GM18508 (cell line): ENCODE measurements around the gene MSH3.
"Not testable (repeated sequence)": the region's sequence is repeated elsewhere in the genome, so short reads cannot be mapped to it uniquely, and the experiment has no call there.

Experiments
- ATAC-seq: cut with Tn5 transposase; IDR thresholded peaks from one replicate; pipeline ENCODE4 v1.9.1; 2021; ENCODE audit warnings: moderate number of reproducible peaks; ENCODE audit not compliant: insufficient read depth, unreplicated experiment

The MSH3 gene

DNA sequence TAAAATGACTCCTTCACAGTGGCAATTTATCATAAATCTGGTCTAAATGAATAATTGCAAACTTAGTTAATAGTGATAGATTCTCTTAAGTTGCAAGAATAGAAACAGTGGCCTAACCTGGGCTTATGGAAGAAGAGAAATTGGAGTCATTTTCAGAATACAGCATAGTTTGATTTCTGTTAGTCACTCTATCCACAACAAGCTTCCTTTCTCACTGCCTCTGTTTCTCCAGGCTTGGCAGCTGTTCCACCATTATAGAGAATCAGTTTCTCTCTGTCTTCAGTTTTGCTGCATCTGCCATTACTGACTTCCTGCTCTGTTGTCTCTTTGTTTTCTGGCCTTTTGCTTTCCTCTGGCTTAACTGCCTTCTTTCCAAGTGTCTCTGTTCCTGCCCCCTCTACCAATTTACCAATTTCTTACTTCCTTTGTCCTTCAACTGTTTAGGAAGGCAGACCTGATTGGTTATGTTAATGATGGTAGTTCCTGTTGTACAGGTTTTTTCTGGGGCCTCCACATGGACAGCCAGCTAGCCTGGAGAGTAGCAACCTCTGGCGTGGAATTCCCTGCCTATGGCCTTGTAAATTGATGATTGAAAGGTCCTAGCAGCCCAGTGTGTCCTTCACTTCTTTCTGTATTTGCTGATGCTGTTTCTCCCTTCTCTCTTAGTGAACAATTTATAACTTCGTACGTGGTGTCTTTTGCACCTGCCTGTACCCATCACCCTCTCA, 229.8 kb downstream of the MSH3 start:
- no peak for ATAC-seq

DNA sequence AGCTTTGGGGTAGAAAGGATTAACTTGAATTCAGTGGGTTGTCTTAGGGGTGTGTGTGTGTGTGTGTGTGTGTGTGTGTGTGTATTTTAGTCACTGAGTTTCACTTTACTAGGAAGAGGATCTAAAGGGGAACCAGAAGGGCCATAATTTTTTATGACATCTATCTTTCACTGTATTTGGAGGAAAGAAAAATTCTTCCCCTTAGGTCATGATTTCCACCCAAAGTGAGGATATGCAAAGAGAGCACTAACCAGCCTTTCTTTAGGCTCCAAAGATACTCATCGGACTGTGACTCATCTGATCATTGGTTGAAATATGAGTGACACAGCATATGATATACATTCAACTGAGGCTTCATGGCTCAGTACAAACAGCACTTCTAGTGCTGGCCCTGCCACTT, 230.5 kb downstream of the MSH3 start:
- no peak for ATAC-seq

DNA sequence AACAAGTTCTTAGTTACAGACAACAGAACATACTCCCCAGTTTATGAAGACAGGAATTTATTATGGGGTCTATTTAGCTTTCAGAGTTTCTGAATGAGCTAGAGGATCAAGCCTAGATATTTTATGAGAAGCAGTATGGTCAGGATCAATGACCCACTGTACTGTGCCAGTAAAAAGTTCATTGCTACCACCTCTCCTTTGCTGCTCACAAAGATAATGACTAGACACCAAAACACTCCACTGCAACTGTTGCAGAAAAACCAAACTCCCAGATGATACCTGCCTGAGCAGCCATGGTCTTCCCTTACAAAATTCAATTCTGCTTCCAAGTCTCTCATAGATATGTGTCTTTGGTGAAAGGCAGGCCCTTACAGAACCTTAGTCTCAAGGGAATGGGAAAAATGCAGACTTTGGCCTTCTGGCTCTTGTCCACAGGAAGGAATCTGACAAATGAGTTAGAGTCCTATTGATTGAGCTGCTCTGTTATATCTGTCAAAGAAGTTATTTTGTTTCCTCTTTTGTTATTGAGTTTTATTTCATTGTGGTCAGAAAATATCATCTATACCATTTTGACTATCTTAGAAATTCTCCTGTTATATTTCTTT, 231.0 kb downstream of the MSH3 start:
- ATAC-seq: no peak

DNA sequence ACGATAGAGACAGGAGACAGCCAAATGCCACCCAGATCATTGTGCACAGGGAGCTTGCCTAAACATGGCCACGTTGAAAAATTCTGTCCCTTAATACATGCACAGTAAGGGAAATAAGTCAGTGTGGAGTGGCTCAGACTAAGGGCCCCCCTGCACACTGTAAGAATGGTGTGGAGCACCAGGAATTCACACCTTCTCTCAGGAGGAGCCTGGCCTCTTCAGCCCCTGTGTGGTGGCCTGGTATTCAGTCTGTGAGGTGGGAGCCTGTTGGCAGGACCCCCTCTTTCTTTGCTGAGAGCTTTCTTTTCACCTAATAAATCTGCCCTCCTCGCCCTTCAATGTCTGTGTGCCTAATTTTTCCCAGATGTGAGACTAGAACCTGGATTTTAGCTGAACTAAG, 239.6 kb downstream of the MSH3 start:
- no peak for ATAC-seq

DNA sequence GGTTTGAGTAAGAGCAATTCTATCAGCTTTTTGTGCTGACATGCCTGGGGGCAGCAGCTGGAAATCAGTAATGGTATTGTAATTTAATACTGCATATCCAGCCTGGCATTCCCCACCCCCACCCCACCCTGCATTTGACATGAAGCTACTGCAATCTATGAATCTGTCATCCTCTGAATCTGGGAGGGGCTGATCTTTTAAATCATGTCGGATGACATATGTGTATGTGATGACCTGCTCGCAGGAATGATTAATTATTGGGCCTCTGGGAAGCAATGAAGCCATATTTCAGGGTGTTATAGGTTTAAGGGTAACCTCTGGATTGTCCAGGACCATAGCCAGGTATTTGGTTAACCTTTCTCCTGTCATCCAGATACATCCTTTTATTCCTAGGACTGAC, 241.1 kb downstream of the MSH3 start:
- no peak for ATAC-seq

DNA sequence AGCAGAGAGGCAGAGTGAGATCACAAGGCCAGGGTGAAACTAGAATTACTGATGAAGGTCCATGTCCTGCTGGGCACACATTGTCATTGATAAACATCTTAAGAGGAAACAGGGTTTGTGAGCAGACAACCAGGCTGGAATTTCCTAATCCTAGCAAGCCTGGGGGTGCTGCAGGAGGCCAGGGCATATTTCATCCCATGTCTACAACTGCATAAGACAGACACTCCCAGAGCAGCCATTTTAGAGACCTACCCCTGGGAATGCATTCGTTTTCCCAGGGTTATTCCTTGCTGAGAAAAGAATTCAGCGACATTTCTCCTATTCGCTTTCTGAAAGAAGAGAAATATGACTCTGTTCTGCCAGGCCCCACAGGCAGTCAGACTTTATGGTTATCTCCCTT, 248.2 kb downstream of the MSH3 start:
- not testable (repeated sequence) for ATAC-seq

DNA sequence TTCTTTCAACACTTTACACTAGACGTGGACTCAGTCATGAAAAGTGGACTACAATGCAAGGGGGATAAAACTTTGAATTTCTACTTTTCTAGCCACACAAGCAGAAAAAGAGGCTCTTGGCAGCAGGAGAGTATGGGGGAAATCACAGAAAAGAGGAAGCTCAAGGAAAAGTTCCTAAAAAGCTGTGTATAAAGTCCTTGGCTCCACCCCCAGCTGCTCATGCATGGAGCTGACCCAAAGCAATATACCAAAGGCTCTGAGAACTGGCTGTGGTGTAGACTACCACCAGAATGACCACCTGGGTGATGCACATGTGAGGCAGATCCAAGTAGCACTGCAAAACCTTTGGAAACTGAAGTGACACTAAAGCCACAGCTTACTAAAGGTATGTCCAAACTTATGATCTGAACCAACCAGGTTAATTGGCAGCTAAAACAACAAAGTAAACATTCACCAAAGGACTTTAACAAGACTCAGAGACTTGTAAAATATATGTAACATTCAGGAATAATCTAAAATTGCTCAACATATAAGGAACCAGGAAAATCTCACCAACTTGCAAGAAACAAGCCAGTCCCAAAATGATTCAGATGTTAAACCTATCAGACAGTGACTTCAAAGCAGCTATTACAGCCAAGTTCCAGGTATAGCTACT, 250.2 kb downstream of the MSH3 start:
- no peak for ATAC-seq

DNA sequence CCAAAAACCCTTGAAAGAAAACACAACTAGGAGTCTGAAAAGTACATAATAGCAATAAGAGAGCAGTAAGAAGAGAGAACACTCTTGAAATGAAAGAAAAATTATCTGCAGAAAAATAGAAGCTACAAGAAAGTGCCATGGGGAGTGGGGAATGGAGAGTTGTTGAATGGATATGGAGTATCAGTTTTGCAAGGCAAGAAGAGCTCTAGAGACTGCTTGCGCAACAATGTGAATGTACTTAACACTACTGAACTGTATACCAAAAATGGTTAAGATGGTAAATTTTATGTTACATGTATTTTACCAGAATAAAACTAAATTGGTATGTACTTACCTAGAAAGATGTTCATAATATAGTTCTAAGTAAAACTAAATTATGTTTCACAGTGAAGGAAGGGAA, 251.0 kb downstream of the MSH3 start:
- no peak for ATAC-seq

DNA sequence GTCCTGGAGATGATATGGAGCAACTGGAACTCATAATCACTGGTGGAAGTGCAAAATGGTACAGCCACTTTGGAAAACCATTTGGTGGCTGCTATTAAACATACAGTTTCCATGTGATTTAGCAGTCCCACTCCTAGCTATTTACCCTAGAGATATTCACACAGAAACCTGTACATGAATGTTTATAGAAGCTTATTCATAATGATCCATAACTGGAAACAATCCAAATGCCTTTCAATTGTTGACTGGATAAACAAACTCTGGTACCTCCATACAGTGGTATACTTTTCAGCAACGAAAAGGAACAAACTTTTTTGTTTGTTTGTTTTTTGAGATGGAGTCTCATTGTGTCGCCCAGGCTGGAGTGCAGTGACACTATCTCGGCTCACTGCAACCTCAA, 258.0 kb downstream of the MSH3 start:
- no peak for ATAC-seq

DNA sequence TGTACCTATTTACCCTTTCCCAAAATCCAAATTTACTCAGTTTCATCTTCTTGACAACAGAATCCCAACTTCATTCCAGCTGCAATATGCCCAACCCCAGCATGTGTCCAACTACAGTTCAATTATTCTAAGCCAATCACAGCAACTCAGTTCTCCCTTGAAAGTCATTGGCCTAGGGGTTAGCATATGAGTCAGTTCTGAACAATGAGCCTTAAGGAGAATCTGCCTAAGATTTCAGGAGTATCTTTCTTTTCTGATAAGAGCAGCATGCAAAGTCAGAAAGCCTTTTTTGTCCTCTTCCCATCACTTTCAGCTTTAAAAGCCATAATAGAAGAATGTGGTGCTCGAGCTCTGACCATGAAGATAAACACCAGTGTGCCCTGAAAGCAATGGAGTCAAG, 261.3 kb downstream of the MSH3 start:
- no peak for ATAC-seq

DNA sequence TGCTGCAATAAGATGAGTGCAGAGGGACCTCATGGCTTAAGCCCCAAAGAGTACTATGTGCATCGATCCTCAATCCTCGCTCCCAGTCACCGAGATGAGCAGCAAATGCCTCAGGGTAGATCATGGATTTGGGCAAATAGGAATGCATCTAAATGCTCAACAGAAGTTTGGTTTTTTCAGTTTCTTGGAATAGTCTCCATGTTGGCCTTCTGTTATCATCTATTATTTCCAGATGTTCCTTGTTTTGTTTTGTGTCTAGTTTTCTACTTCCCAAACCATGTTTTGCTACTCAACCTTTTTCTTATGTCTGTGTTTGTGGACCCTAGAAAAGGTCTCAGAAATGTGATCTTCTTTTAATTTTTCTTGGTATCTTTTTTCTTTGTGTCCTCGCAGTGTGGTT, 262.2 kb downstream of the MSH3 start:
- no peak for ATAC-seq

DNA sequence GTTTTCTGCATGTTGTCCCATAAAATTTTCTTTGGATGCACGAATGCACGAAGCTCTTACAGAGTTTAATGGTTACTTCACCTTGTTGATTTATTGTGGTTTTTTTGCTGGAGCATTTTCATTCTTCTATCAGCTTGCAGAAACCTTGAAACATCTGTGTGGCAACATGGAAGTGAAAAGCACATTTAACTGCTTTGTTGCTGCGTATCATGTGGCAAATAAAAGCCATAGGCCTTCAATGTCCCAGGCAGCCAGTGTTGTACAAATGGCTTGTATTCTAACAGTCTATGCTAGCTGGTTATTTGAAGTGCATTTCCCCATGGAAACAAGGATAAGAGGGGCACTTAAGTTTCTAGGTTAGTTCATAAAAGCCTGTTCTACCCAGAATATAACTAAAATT, 263.2 kb downstream of the MSH3 start:
- no peak for ATAC-seq

DNA sequence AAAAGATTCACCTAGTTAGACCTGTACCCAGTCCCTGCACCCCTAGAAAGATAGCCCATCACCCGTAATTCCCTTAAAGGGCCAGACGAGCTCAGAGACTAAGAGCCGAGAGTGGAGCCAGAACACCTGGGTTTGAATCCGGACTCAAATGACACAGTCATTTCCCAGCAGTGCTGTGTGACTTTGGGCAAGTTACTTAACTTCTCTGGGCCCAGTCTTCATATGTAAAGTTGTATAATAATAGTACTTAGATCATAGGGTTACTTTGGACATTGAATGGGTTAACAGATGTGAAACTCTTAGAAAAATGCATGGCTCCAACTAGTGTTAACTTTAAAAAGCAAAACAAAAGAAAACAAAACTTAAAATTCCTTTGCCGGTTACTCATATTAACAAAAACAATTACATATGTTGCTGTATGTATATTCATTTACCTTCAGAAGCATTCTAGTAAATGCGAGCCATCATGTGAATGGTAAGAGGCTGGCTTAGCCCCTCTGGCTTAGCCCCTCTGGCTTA, 265.3 kb downstream of the MSH3 start:
- ATAC-seq: no peak

DNA sequence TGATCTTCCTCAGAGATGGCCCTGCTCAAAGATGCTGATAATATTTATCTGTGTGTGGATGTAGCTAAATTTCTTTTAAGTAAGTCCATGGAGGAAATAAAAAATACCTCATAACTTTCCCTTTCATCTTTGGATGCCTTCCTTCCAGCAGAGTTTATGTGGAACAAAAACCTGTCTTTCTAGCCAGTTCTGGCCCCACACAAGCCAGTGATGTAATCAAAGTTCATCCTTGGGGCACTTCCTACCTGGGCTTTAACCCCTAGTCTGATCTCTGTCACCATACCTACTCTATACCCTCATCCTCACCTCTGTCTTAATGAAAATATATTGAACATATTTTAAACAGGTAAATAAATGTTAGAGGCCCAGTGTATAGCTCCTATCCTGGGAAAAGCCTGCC, 265.9 kb downstream of the MSH3 start:
- no peak for ATAC-seq

DNA sequence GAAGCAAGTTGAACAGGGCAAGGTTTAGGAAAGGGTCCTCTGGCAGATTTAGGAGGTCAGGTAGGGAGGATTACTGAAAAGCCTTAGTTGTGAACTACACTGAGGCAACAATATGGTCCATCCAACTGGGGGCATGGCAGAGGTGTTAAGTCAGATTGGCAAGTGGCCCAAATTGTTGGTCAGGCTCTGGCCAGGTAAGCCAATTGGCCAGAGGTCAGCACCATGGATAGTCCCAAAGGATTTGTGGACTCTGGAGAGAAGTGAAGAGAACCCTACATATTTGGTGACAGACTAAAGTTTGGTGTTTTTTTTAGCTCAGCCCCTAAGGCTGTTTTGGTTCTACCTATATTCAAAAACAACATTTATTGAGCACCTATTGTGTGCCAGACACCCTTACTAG, 266.6 kb downstream of the MSH3 start:
- no peak for ATAC-seq

DNA sequence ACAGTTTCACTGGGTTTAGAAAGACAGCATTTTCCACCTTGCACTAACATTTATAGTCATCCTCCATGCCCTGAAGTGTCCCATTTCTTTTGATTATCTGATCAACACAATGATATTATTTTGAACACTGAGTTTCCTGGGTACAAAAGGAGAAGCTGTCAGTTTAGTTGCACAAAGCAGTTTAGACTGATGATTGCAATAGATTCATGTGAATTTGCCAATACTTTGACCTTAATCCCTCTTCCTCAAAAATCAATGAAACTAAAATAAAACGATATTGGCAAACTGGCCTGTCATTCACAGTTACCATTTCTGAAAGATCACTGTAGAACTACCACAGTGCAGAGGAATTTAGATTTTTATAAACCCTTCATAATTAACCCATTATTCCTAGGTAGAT, 271.5 kb downstream of the MSH3 start:
- ATAC-seq: no peak
